HK-2 (cell line): ENCODE data around the gene IFNA21.
"Not testable (repeated sequence)": the region's sequence is repeated elsewhere in the genome, so short reads cannot be mapped to it uniquely, and the experiment has no call there.

Source experiments
- DNase-seq: peaks from one replicate; pipeline ENCODE4 v3.0.0-alpha.2; 2018; ENCODE audit not compliant: unreplicated experiment

IFNA21 gene

GRCh38 chr9:21141427-21141882, 25.0 kb downstream of the IFNA21 start, which contains the start of gene IFNW1:
TSS of gene IFNW1 (minus strand) at chr9:21141832. CDS start at chr9:21141570, 262 bp downstream.
- no peak for DNase-seq

- DNase-seq, result no peak
These were observed 29.4 kb downstream of the IFNA21 start for GRCh38 chr9:21137020-21137419.

GRCh38 chr9:21135736-21136135, 30.7 kb downstream of the IFNA21 start:
- no peak for DNase-seq

- not testable (repeated sequence) for DNase-seq
These were observed 38.3 kb downstream of the IFNA21 start for GRCh38 chr9:21128186-21128585.

GRCh38 chr9:21121595-21122251, 44.7 kb downstream of the IFNA21 start:
- DNase-seq, result no peak

GRCh38 chr9:21121079-21121478, 45.4 kb downstream of the IFNA21 start:
- DNase-seq, result no peak

- DNase-seq, result no peak
These were observed 47.2 kb downstream of the IFNA21 start for GRCh38 chr9:21119093-21119770.
